SK-N-SH (cell line): Measurements from ENCODE around the gene MPPED2.

ENCODE experiments used
- EP300 ChIP-seq, 2 experiments: IDR thresholded peaks; 2 replicates each; pipeline versions ENCODE4 v1.4.0 to v1.6.1; 2012; ENCODE audit warnings: borderline replicate concordance in 1 of 2, low read depth in 1 of 2, low read length in 1 of 2
- GABPA ChIP-seq: IDR thresholded peaks from 2 replicates; pipeline ENCODE4 v1.4.0; 2012; ENCODE audit warnings: low read depth, mild to moderate bottlenecking
- GATA2 ChIP-seq: sonication (generic); formaldehyde crosslinking; IDR thresholded peaks from 2 replicates; pipeline ENCODE4 v1.5.0; 2020; ENCODE audit warnings: mild to moderate bottlenecking, missing genetic modification reagents
- MXI1 ChIP-seq: IDR thresholded peaks from 2 replicates; pipeline ENCODE4 v1.6.1; 2012; ENCODE audit warnings: mild to moderate bottlenecking, low read depth, low read length, improper control_type of control experiment
- RFX5 ChIP-seq: IDR thresholded peaks from 2 replicates; pipeline ENCODE4 v1.6.1; 2012; ENCODE audit warnings: mild to moderate bottlenecking, improper control_type of control experiment, low read length
- RXRA ChIP-seq: IDR thresholded peaks from 2 replicates; pipeline ENCODE4 v1.4.0; 2012; ENCODE audit warnings: low read depth, mild to moderate bottlenecking, borderline replicate concordance
- SMC3 ChIP-seq: IDR thresholded peaks from 2 replicates; pipeline ENCODE4 v1.6.1; 2012; ENCODE audit warnings: low read depth, low read length, improper control_type of control experiment
- TF ChIP-seq, protein P1 (sequence below): fragments of 200-600 bp; sonication (generic); IDR thresholded peaks from 2 replicates; pipeline ENCODE4 v1.6.1; 2017; ENCODE audit warnings: antibody characterized with exemption, mild to moderate bottlenecking, moderate library complexity
- TF ChIP-seq, protein P2 (sequence below): IDR thresholded peaks from 2 replicates; pipeline ENCODE4; 2012

DNA sequence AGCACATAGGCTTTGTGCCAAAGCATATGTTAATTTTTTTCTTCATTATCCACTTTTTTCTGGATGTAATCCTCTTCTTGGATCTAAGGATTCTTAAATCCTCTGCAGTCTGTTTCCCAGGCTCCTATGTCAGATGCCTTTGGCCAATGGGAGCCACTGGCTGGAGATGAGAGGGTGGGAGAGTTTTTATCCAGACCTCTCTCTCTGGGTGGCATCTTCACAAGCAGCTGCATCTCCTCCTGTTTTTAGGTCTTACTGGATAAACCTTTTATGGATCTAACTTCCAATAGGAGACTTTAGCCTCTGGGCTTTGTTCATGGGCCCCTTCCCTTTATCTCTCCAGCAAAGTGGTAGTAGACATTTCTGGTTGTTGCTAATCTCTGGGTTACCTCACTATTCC is 22.4 kb upstream of the MPPED2 start:
- TF ChIP-seq MXI1 (no peak), EP300 (IDR thresholded peaks at IDR 0.05; ENCODE audit: borderline replicate concordance in 1 of 2, low read depth in 1 of 2, low read length in 1 of 2) (no peak), GABPA (no peak), RFX5 (no peak), RXRA (no peak), GATA2 (CRISPR knock-in tag) (no peak), SMC3 (no peak)
- TF ChIP-seq, protein P1, sequence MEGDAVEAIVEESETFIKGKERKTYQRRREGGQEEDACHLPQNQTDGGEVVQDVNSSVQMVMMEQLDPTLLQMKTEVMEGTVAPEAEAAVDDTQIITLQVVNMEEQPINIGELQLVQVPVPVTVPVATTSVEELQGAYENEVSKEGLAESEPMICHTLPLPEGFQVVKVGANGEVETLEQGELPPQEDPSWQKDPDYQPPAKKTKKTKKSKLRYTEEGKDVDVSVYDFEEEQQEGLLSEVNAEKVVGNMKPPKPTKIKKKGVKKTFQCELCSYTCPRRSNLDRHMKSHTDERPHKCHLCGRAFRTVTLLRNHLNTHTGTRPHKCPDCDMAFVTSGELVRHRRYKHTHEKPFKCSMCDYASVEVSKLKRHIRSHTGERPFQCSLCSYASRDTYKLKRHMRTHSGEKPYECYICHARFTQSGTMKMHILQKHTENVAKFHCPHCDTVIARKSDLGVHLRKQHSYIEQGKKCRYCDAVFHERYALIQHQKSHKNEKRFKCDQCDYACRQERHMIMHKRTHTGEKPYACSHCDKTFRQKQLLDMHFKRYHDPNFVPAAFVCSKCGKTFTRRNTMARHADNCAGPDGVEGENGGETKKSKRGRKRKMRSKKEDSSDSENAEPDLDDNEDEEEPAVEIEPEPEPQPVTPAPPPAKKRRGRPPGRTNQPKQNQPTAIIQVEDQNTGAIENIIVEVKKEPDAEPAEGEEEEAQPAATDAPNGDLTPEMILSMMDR: no peak
- TF ChIP-seq, protein P2, sequence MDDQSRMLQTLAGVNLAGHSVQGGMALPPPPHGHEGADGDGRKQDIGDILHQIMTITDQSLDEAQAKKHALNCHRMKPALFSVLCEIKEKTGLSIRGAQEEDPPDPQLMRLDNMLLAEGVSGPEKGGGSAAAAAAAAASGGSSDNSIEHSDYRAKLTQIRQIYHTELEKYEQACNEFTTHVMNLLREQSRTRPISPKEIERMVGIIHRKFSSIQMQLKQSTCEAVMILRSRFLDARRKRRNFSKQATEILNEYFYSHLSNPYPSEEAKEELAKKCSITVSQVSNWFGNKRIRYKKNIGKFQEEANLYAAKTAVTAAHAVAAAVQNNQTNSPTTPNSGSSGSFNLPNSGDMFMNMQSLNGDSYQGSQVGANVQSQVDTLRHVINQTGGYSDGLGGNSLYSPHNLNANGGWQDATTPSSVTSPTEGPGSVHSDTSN: no peak
